H1 (cell line): Measurements from ENCODE around the gene PATJ. TPM values are rescaled to one million over a fixed set of nuclear protein-coding genes. Genes with fewer than 3 reads are reported as not detected.

Experiments used
- CTCF ChIA-PET: fragments of 300-600 bp; sonication (Branson Sonifier 250); formaldehyde crosslinking; loops from one replicate; lab custom pipeline; 2021; ENCODE audit not compliant: partially characterized antibody; lab: Charles Lee
- POLR2A ChIA-PET: fragments of 300-600 bp; sonication (Branson Sonifier 250); formaldehyde crosslinking; loops from one replicate; lab custom pipeline; 2021; ENCODE audit warnings: inconsistent platforms; ENCODE audit not compliant: partially characterized antibody; lab: Charles Lee
- DNase-seq, 2 experiments: peaks; one replicate each; pipeline versions ENCODE4 v3.0.0 to v3.0.0-alpha.2; 2010 to 2022; ENCODE audit warnings: low spot score in 2 of 2, low read depth in 1 of 2, mixed read lengths in 1 of 2
- FAIRE-seq: peaks from 2 replicates; lab custom pipeline; 2011; peaks lifted over from hg19 to GRCh38; lab: Jason Lieb, UNC
- H2AFZ ChIP-seq: 2 replicates; pipeline ENCODE4 v1.8.1; 2012; ENCODE audit warnings: low read length, inconsistent platforms
- H2AK5ac ChIP-seq: 2 replicates; pipeline ENCODE4 v1.6.1; 2013; ENCODE audit warnings: low read depth, low read length
- H2BK120ac ChIP-seq: replicated peaks from 2 replicates; pipeline ENCODE3; 2013; ENCODE audit warnings: low read depth, low read length, inconsistent platforms
- H2BK12ac ChIP-seq: 2 replicates; pipeline ENCODE4 v1.6.1; 2013; ENCODE audit warnings: low read depth, low read length
- H2BK15ac ChIP-seq: 2 replicates; pipeline ENCODE4 v1.6.1; 2013; ENCODE audit warnings: low read length
- H2BK20ac ChIP-seq: 2 replicates; pipeline ENCODE4 v1.6.1; 2013; ENCODE audit warnings: low read length
- H2BK5ac ChIP-seq: 2 replicates; pipeline ENCODE4 v1.6.1; 2013; ENCODE audit warnings: low read depth, low read length
- H3K14ac ChIP-seq: 2 replicates; pipeline ENCODE4 v1.6.1; 2013; ENCODE audit warnings: inconsistent platforms; ENCODE audit not compliant: insufficient read length
- H3K18ac ChIP-seq: 2 replicates; pipeline ENCODE4 v1.6.1; 2013; ENCODE audit warnings: low read length; ENCODE audit errors: extremely low read depth
- H3K23ac ChIP-seq: 2 replicates; pipeline ENCODE4 v1.6.1; 2013; ENCODE audit warnings: inconsistent platforms; ENCODE audit not compliant: insufficient read length
- H3K23me2 ChIP-seq: 2 replicates; pipeline ENCODE4 v1.6.1; 2013; ENCODE audit warnings: low read depth, low read length
- H3K27ac ChIP-seq: 2 replicates; pipeline ENCODE4 v1.6.1; 2011; ENCODE audit warnings: low read depth, low read length, inconsistent platforms
- H3K27me3 ChIP-seq, 4 experiments: replicated peaks in 1 of 4; 1 replicate in 1 of 4; 2 replicates in 3 of 4; pipeline versions ENCODE4 v1.6.1 to v1.8.1; 2011 to 2013; ENCODE audit warnings: low read length in 3 of 4, mild to moderate bottlenecking in 3 of 4, inconsistent platforms in 2 of 4, mixed read lengths in 2 of 4, moderate library complexity in 1 of 4; ENCODE audit not compliant: control insufficient read depth in 3 of 4, insufficient read depth in 3 of 4; ENCODE audit errors: extremely low read depth in 1 of 4
- H3K36me3 ChIP-seq, 4 experiments: 2 replicates each; pipeline versions ENCODE4 v1.6.1 to v1.8.1; 2011 to 2013; ENCODE audit warnings: mild to moderate bottlenecking in 4 of 4, low read length in 3 of 4, moderate library complexity in 2 of 4, control low read depth in 1 of 4, inconsistent platforms in 1 of 4; ENCODE audit not compliant: insufficient read depth in 4 of 4, control insufficient read depth in 2 of 4
- H3K4ac ChIP-seq: replicated peaks from 2 replicates; pipeline ENCODE3; 2013; ENCODE audit warnings: low read length, low read depth, mixed read lengths, inconsistent platforms; ENCODE audit not compliant: insufficient read length
- H3K4me1 ChIP-seq, 4 experiments: replicated peaks in 1 of 4; 1 replicate in 1 of 4; 2 replicates in 3 of 4; pipeline versions ENCODE4 v1.6.1 to v1.8.1; 2011 to 2013; ENCODE audit warnings: low read length in 3 of 4, inconsistent platforms in 2 of 4, mixed read lengths in 1 of 4; ENCODE audit not compliant: insufficient read depth in 4 of 4, control insufficient read depth in 3 of 4
- H3K4me2 ChIP-seq, 2 experiments: 2 replicates each; pipeline versions ENCODE4 v1.6.1 to v1.8.1; 2011 to 2013; ENCODE audit warnings: low read depth in 2 of 2, low read length in 2 of 2, control low read depth in 1 of 2, inconsistent platforms in 1 of 2, mild to moderate bottlenecking in 1 of 2; ENCODE audit not compliant: insufficient read depth in 1 of 2
- H3K4me3 ChIP-seq, 4 experiments: fragments of 200-600, 300-600 bp in 1 of 4; sonication (generic), shearing (Covaris generic), sonication (Bioruptor Twin) in 1 of 4; 2 replicates each; pipeline versions ENCODE4 v1.5.1 to v1.8.1; 2011 to 2016; ENCODE audit warnings: low read length in 4 of 4, low read depth in 3 of 4, control low read depth in 2 of 4, inconsistent platforms in 2 of 4, mild to moderate bottlenecking in 2 of 4, mixed read lengths in 1 of 4, moderate library complexity in 1 of 4; ENCODE audit not compliant: insufficient read depth in 2 of 4; ENCODE audit errors: extremely low read depth in 1 of 4
- H3K56ac ChIP-seq: replicated peaks from 2 replicates; pipeline ENCODE3; 2013; ENCODE audit warnings: low read depth, mild to moderate bottlenecking, mixed read lengths, low read length, inconsistent platforms; ENCODE audit not compliant: insufficient read length
- H3K79me1 ChIP-seq: 2 replicates; pipeline ENCODE4 v1.6.1; 2013; ENCODE audit warnings: low read depth, low read length, control low read depth
- H3K79me2 ChIP-seq, 2 experiments: 2 replicates each; pipeline versions ENCODE4 v1.6.1 to v1.8.1; 2012 to 2013; ENCODE audit warnings: low read length in 2 of 2, mild to moderate bottlenecking in 2 of 2, inconsistent platforms in 1 of 2; ENCODE audit not compliant: insufficient read depth in 2 of 2, control insufficient read depth in 1 of 2
- H3K9ac ChIP-seq, 4 experiments: replicated peaks in 1 of 4; 1 replicate in 1 of 4; 2 replicates in 3 of 4; pipeline versions ENCODE4 v1.6.1 to v1.8.1; 2011 to 2013; ENCODE audit warnings: low read depth in 3 of 4, low read length in 3 of 4, control low read depth in 2 of 4, mild to moderate bottlenecking in 2 of 4, moderate library complexity in 2 of 4, inconsistent platforms in 1 of 4; ENCODE audit errors: extremely low read depth in 1 of 4
- H3K9me3 ChIP-seq, 2 experiments: 2 replicates each; pipeline versions ENCODE4 v1.6.1 to v1.8.1; 2012 to 2013; ENCODE audit warnings: mild to moderate bottlenecking in 2 of 2, moderate library complexity in 2 of 2, control low read depth in 1 of 2, inconsistent platforms in 1 of 2, low read depth in 1 of 2, low read length in 1 of 2, mixed read lengths in 1 of 2; ENCODE audit not compliant: insufficient read depth in 2 of 2
- H4K20me1 ChIP-seq, 2 experiments: replicated peaks in 1 of 2; 2 replicates each; pipeline versions ENCODE3 to v1.8.1; 2011 to 2013; ENCODE audit warnings: inconsistent platforms in 2 of 2, low read length in 2 of 2, mild to moderate bottlenecking in 1 of 2; ENCODE audit not compliant: insufficient read depth in 2 of 2, control insufficient read depth in 1 of 2
- H4K5ac ChIP-seq: 2 replicates; pipeline ENCODE4 v1.6.1; 2013; ENCODE audit warnings: low read length, low read depth, mixed read lengths, inconsistent platforms; ENCODE audit not compliant: insufficient read length
- H4K8ac ChIP-seq: 2 replicates; pipeline ENCODE4 v1.8.0; 2013; ENCODE audit warnings: mild to moderate bottlenecking, moderate library complexity, low read length, inconsistent platforms; ENCODE audit not compliant: insufficient read depth; ENCODE audit errors: extremely low read depth
- H4K91ac ChIP-seq: replicated peaks from 2 replicates; pipeline ENCODE3; 2013; ENCODE audit warnings: low read length, mixed read lengths, inconsistent platforms; ENCODE audit not compliant: insufficient read length
- CBX5 ChIP-seq: fragments of 300-800, 300-1000 bp; sonication (generic); IDR thresholded peaks from 2 replicates; pipeline ENCODE4 v1.7.1; 2016; ENCODE audit warnings: antibody characterized with exemption, low read length, low read depth
- CHD2 ChIP-seq: IDR thresholded peaks from 2 replicates; pipeline ENCODE4 v1.6.1; 2012; ENCODE audit warnings: low read length, improper control_type of control experiment
- CTBP2 ChIP-seq: IDR thresholded peaks from 2 replicates; pipeline ENCODE4 v1.7.0; 2011; ENCODE audit warnings: borderline replicate concordance, mild to moderate bottlenecking, moderate library complexity, mixed read lengths, low read length; ENCODE audit not compliant: insufficient read depth, insufficient read length
- HDAC2 ChIP-seq, 2 experiments: fragments of 300-600 bp in 1 of 2; sonication (generic) in 1 of 2; IDR thresholded peaks; 2 replicates each; pipeline ENCODE4 v1.6.1; 2011 to 2012; ENCODE audit warnings: low read depth in 2 of 2, low read length in 2 of 2, mild to moderate bottlenecking in 2 of 2, moderate library complexity in 2 of 2, borderline replicate concordance in 1 of 2, inconsistent platforms in 1 of 2
- MAX ChIP-seq: IDR thresholded peaks from 2 replicates; pipeline ENCODE4 v1.6.1; 2012; ENCODE audit warnings: inconsistent platforms
- PHF8 ChIP-seq: fragments of 200-600 bp; sonication (generic); conservative IDR thresholded peaks from 2 replicates; pipeline ENCODE4 v1.7.1; 2012; ENCODE audit warnings: low read depth, mild to moderate bottlenecking, inconsistent platforms, low read length, moderate library complexity
- POLR2AphosphoS5 ChIP-seq: IDR thresholded peaks from 2 replicates; pipeline ENCODE4 v1.6.1; 2011; ENCODE audit warnings: low read depth, low read length
- SAP30 ChIP-seq: fragments of 300-600 bp; sonication (generic); IDR thresholded peaks from 2 replicates; pipeline ENCODE4 v1.7.1; 2012; ENCODE audit warnings: low read length, moderate library complexity, mild to moderate bottlenecking, inconsistent platforms; ENCODE audit not compliant: insufficient read depth, insufficient replicate concordance
- SP2 ChIP-seq: IDR thresholded peaks from 2 replicates; pipeline ENCODE4 v1.6.1; 2012; ENCODE audit warnings: mild to moderate bottlenecking, low read length, inconsistent platforms
- TAF7 ChIP-seq: optimal IDR thresholded peaks from 2 replicates; pipeline ENCODE3; 2011; ENCODE audit warnings: low read depth, mild to moderate bottlenecking, inconsistent platforms, low read length, moderate library complexity, borderline replicate concordance
- YY1 ChIP-seq: IDR thresholded peaks from 2 replicates; pipeline ENCODE4 v1.6.1; 2011; ENCODE audit warnings: low read depth, mild to moderate bottlenecking, low read length
- ZNF274 ChIP-seq: IDR thresholded peaks from 2 replicates; pipeline ENCODE4 v1.7.0; 2012; ENCODE audit warnings: low read length, borderline replicate concordance; ENCODE audit errors: extremely low read depth
- WGBS, 2 experiments: shearing (Covaris generic) in 1 of 2; methylation state at CpG; one replicate each; pipeline versions ENCODE4 v1.1.6 to v1.1.7; 2013 to 2015; ENCODE audit warnings: low lambda C conversion rate in 2 of 2, mixed read lengths in 2 of 2, inconsistent platforms in 1 of 2, low coverage in 1 of 2, missing lambda C conversion rate in 1 of 2; ENCODE audit not compliant: insufficient replicate concordance in 2 of 2, insufficient coverage in 1 of 2, insufficient read length in 1 of 2; ENCODE audit errors: extremely low coverage in 1 of 2, missing lambda C conversion rate in 1 of 2; 5-methylcytosine and 5-hydroxymethylcytosine counted together
- polyA plus RNA-seq, 7 experiments: library from polyadenylated mRNA; depleted of rRNA in 3 of 7; stranded (reverse) in 5 of 7; unstranded in 2 of 7; fragments of >200 nt in 5 of 7; fragments of 200-250 nt in 2 of 7; gene quantifications; 1 replicate in 5 of 7; 2 replicates in 1 of 7; 4 replicates in 1 of 7; pipeline versions ENCODE4 v1.2.1 to v1.2.3, GENCODE V29; 2011 to 2013; ENCODE audit warnings: missing spikeins in 2 of 7, mixed read lengths in 2 of 7
- total RNA-seq: library from RNA; stranded (reverse); fragmentation: NEBNext Ultra II Directional; extraction: Animal tissue kit (Norgen Biotek cat#: 25700); gene quantifications from 2 replicates; pipeline ENCODE4 v1.2.1, GENCODE V29; 2021
- TF ChIP-seq, protein P1 (sequence below): IDR thresholded peaks from 2 replicates; pipeline ENCODE4 v1.6.1; 2011; ENCODE audit warnings: low read depth, mild to moderate bottlenecking, low read length; ENCODE audit not compliant: insufficient read depth

The PATJ gene
- total and polyA plus RNA-seq, 2 of the 8 experiments (the other 6 are each of a cell fraction or from before 2014, with no cell fraction given), result 8.2 to 55.6 TPM

DNA sequence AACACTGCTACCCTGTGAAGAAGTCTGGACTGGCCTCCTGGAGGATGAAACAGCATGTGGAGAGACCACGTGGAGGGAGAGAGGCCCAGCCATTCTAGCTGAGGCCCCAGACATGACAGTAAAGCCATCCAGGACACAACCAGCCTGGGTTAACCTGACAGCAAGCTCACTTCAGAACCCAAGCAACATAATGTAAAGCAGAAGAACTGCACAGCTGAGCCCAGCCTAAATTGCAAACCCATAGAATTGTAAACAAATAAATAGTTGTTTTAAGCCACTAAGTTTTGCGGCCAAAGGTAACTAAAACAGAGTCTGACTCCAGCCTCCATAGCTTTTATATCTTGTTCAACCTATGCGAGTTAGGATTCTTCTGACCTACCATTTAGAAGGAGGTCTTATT lies 355.2 kb downstream of the PATJ start:
- H3K79me2 ChIP-seq, result no peaks in the 10 kb centered on the region
- no peak overlapping the region for H2BK12ac ChIP-seq
- no peak overlapping the region for H3K4me2 ChIP-seq
- no peak overlapping the region for H2AFZ ChIP-seq
- FAIRE-seq (no peak), DNase-seq (no peak)
- H3K4me1 ChIP-seq, result no peaks in the 10 kb centered on the region
- no peak overlapping the region for H2BK15ac ChIP-seq
- H3K36me3 ChIP-seq, result no peaks in the 10 kb centered on the region; a peak in 1 of 8 replicates
- no peak overlapping the region for H3K9ac ChIP-seq
- H4K91ac ChIP-seq, result no peak overlapping the region
- WGBS, 2 experiments, result 88% methylated on average over 3 of the region's 3 CpGs; no CpG with 5 or more reads in 1 of the 2 experiments
- H3K79me1 ChIP-seq, result no peaks in the 10 kb centered on the region
- no peak overlapping the region for H3K56ac ChIP-seq
- no peak overlapping the region for H2BK5ac ChIP-seq
- no peak overlapping the region for H2AK5ac ChIP-seq
- H2BK120ac ChIP-seq, result no peak overlapping the region
- H4K8ac ChIP-seq, result no peak overlapping the region
- H2BK20ac ChIP-seq, result no peak overlapping the region
- no peak overlapping the region for H3K27ac ChIP-seq
- CTCF ChIA-PET, result interaction anchor here (1.1 to 8.2 kb wide), 3 partner anchors 14 to 47 kb away, joined by 3 to 77 read pairs (median 3); no protein-coding TSS in a partner anchor
- POLR2A ChIA-PET, result no interaction called here
- no peak overlapping the region for H3K14ac ChIP-seq
- no peak overlapping the region for H3K4ac ChIP-seq
- no peaks in the 10 kb centered on the region for H3K23me2 ChIP-seq
- no peak overlapping the region for H3K23ac ChIP-seq
- no peak overlapping the region for H3K4me3 ChIP-seq
- H4K5ac ChIP-seq, result no peak overlapping the region
- no peak overlapping the region for H3K18ac ChIP-seq
- H3K27me3 ChIP-seq, result no peaks in the 10 kb centered on the region
- no peaks in the 10 kb centered on the region for H4K20me1 ChIP-seq
- H3K9me3 ChIP-seq, result no peaks in the 10 kb centered on the region
- TF ChIP-seq CHD2, result no peak
- no peak for TF ChIP-seq YY1
- TF ChIP-seq POLR2AphosphoS5, result no peak
- no peak for TF ChIP-seq MAX
- no peak for TF ChIP-seq SAP30
- no peak for TF ChIP-seq PHF8
- TF ChIP-seq CBX5, result no peak
- no peak for TF ChIP-seq TAF7
- TF ChIP-seq CTBP2, result no peak
- no peak for TF ChIP-seq SP2
- no peak for TF ChIP-seq HDAC2 (IDR thresholded peaks at IDR 0.05; ENCODE audit: borderline replicate concordance in 1 of 2, low read depth in 2 of 2, low read length in 2 of 2)
- TF ChIP-seq, protein P1, sequence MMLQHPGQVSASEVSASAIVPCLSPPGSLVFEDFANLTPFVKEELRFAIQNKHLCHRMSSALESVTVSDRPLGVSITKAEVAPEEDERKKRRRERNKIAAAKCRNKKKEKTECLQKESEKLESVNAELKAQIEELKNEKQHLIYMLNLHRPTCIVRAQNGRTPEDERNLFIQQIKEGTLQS, result no peak
- TF ChIP-seq ZNF274, result no peak
